Measurements from ENCODE around the gene KAT2A. TPM values are rescaled to one million over a fixed set of nuclear protein-coding genes. Genes with fewer than 3 reads are reported as not detected.
A peak's percentile ranks its signal among the peaks of the same experiment; 100 is the strongest.

Gene KAT2A
- total and polyA plus RNA-seq, 2 donors from 2014 or later, result 38.6 TPM

- TF ChIP-seq CTCF (IDR thresholded peaks at IDR 0.05; ENCODE audit: borderline replicate concordance, extremely low read depth, insufficient read depth), result no peak
- Histone ChIP-seq H3K4me3 (ENCODE audit: low read length in 3 of 3) (peak within 1 kb of the TSS; percentile 50 to 90 (median 73)), H3K27ac (ENCODE audit: low read depth in 2 of 2, low read length in 2 of 2) (peak within 1 kb of the TSS; percentile 89 to 92), H3K9ac (ENCODE audit: low read length in 3 of 3) (peak within 1 kb of the TSS; percentile 16 to 75 (median 61)), H3K27me3 (ENCODE audit: control insufficient read depth, insufficient read depth, low read length) (no peaks in the 10 kb centered on the region), H3K4me1 (ENCODE audit: control insufficient read depth in 2 of 3, insufficient read depth in 2 of 3, low read depth in 1 of 3, low read length in 3 of 3) (peaks cover 0 to 22% (median 13%) of the 10 kb centered on the region in 3 donors), H3K36me3 (ENCODE audit: control insufficient read depth in 2 of 3, insufficient read depth in 3 of 3, low read length in 3 of 3) (peaks cover 0 to 19% (median 2%) of the 10 kb centered on the region in 3 donors), H3K9me3 (ENCODE audit: control insufficient read depth in 2 of 3, insufficient read depth in 1 of 3, low read length in 3 of 3) (no peaks in the 10 kb centered on the region)
- FAIRE-seq, result no peak
- intact Hi-C loops (cut with DNase I), result no loop called here
- peak; percentile 73 to 88 (median 84) for DNase-seq
Observed at GRCh38 chr17:42112552-42113176, 8.5 kb downstream of the KAT2A start, which contains the start of gene DHX58. DHX58 (minus strand) TSS chr17:42112714; CDS start chr17:42111892, 822 bp downstream.

- peaks cover 0 to 22% (median 13%) of the 10 kb centered on the region in 3 donors for H3K4me1 ChIP-seq (ENCODE audit: control insufficient read depth in 2 of 3, insufficient read depth in 2 of 3, low read depth in 1 of 3, low read length in 3 of 3)
Observed at GRCh38 chr17:42111871-42112551, 9.2 kb downstream of the KAT2A start.

GRCh38 chr17:42111265-42111636 is 9.9 kb downstream of the KAT2A start:
- Histone ChIP-seq H3K36me3 (ENCODE audit: control insufficient read depth in 2 of 3, insufficient read depth in 3 of 3, low read length in 3 of 3) (peaks cover 0 to 11% (median 2%) of the 10 kb centered on the region in 3 donors), H3K9me3 (ENCODE audit: control insufficient read depth in 2 of 3, insufficient read depth in 1 of 3, low read length in 3 of 3) (no peaks in the 10 kb centered on the region), H3K4me3 (ENCODE audit: low read length in 3 of 3) (peak overlapping the region in 1 of 3 donors; percentile 73), H3K9ac (ENCODE audit: low read length in 3 of 3) (peak overlapping the region in 1 of 3 donors; percentile 75), H3K27ac (ENCODE audit: low read depth in 2 of 2, low read length in 2 of 2) (peak overlapping the region; percentile 89 to 92), H3K27me3 (ENCODE audit: control insufficient read depth, insufficient read depth, low read length) (no peaks in the 10 kb centered on the region), H3K4me1 (ENCODE audit: control insufficient read depth in 2 of 3, insufficient read depth in 2 of 3, low read depth in 1 of 3, low read length in 3 of 3) (peaks cover 0 to 22% (median 13%) of the 10 kb centered on the region in 3 donors)
- intact Hi-C loops (cut with DNase I), result no loop called here
- peak in 1 of 5 donors; percentile 45 for DNase-seq
- no peak for TF ChIP-seq CTCF (IDR thresholded peaks at IDR 0.05; ENCODE audit: borderline replicate concordance, extremely low read depth, insufficient read depth)
- FAIRE-seq, result no peak

More at GRCh38 chr17:42111871-42112551, 9.2 kb downstream of the KAT2A start:
- Histone ChIP-seq H3K9ac (ENCODE audit: low read length in 3 of 3) (peak overlapping the region; percentile 16 to 75 (median 61)), H3K4me3 (ENCODE audit: low read length in 3 of 3) (peak overlapping the region; percentile 39 to 90 (median 73)), H3K36me3 (ENCODE audit: control insufficient read depth in 2 of 3, insufficient read depth in 3 of 3, low read length in 3 of 3) (peaks cover 0 to 13% (median 2%) of the 10 kb centered on the region in 3 donors), H3K27ac (ENCODE audit: low read depth in 2 of 2, low read length in 2 of 2) (peak overlapping the region; percentile 89 to 92), H3K9me3 (ENCODE audit: control insufficient read depth in 2 of 3, insufficient read depth in 1 of 3, low read length in 3 of 3) (no peaks in the 10 kb centered on the region), H3K27me3 (ENCODE audit: control insufficient read depth, insufficient read depth, low read length) (no peaks in the 10 kb centered on the region)
- intact Hi-C loops (cut with DNase I), result no loop called here
- TF ChIP-seq CTCF (IDR thresholded peaks at IDR 0.05; ENCODE audit: borderline replicate concordance, extremely low read depth, insufficient read depth), result no peak
- FAIRE-seq (no peak), DNase-seq (no peak)
